GM23338 (cell line): ENCODE data around the gene ZNF493. TPM values are rescaled to one million over a fixed set of nuclear protein-coding genes. Genes with fewer than 3 reads are reported as not detected.
A peak's percentile ranks its signal among the peaks of the same experiment; 100 is the strongest.

ENCODE experiments used
- ATAC-seq: fragments of 200-7000 bp; cut with Tn5 transposase; 3 replicates; pipeline ENCODE4 v1.9.1; 2020
- DNase-seq: peaks from one replicate; pipeline ENCODE4 v3.0.0-alpha.2; 2015; ENCODE audit warnings: low spot score
- H2AFZ ChIP-seq: fragments of 200-600 bp; sonication (generic); 2 replicates; pipeline ENCODE4 v1.8.0; 2016; ENCODE audit warnings: antibody characterized with exemption, mild to moderate bottlenecking, moderate library complexity
- H3F3A ChIP-seq: fragments of 200-600 bp; sonication (generic); replicated peaks from 2 replicates; pipeline ENCODE4 v1.8.0; 2017; ENCODE audit warnings: antibody characterized with exemption, mixed run types, low read depth
- H3K27ac ChIP-seq: fragments of 200-600 bp; sonication (generic); 2 replicates; pipeline ENCODE4 v1.6.1; 2016; ENCODE audit warnings: low read depth
- H3K27me3 ChIP-seq: fragments of 200-600 bp; sonication (generic); 2 replicates; pipeline ENCODE4 v1.8.0; 2016; ENCODE audit warnings: mild to moderate bottlenecking, mixed run types, moderate library complexity; ENCODE audit not compliant: insufficient read depth
- H3K36me3 ChIP-seq: fragments of 200-600 bp; sonication (generic); 2 replicates; pipeline ENCODE4 v1.8.0; 2016; ENCODE audit warnings: mild to moderate bottlenecking; ENCODE audit not compliant: insufficient read depth
- H3K4me1 ChIP-seq: fragments of 200-600 bp; sonication (generic); 2 replicates; pipeline ENCODE4 v1.8.0; 2016; ENCODE audit warnings: mild to moderate bottlenecking, moderate library complexity; ENCODE audit not compliant: insufficient read depth
- H3K4me2 ChIP-seq: fragments of 200-600 bp; sonication (generic); 2 replicates; pipeline ENCODE4 v1.7.1; 2017; ENCODE audit warnings: mixed run types
- H3K4me3 ChIP-seq: fragments of 200-600 bp; sonication (generic); 2 replicates; pipeline ENCODE4 v1.6.1; 2016; ENCODE audit warnings: mixed run types
- H3K79me2 ChIP-seq: fragments of 200-600 bp; sonication (generic); replicated peaks from 2 replicates; pipeline ENCODE4 v1.8.0; 2017; ENCODE audit warnings: mild to moderate bottlenecking; ENCODE audit not compliant: insufficient read depth
- H3K9me2 ChIP-seq: fragments of 200-600 bp; sonication (generic); 2 replicates; pipeline ENCODE4 v1.8.0; 2017; ENCODE audit not compliant: insufficient read depth
- H4K20me1 ChIP-seq: fragments of 200-600 bp; sonication (generic); replicated peaks from 2 replicates; pipeline ENCODE4 v1.8.0; 2017; ENCODE audit warnings: mild to moderate bottlenecking; ENCODE audit not compliant: insufficient read depth
- H3K27ac Mint-ChIP-seq: 2 replicates; pipeline ENCODE4 v1.8.0; 2020; ENCODE audit warnings: inconsistent platforms, mild to moderate bottlenecking, moderate library complexity, mixed read lengths
- H3K27me3 Mint-ChIP-seq: 3 replicates; pipeline ENCODE4 v1.8.0; 2022; ENCODE audit warnings: low read depth, mild to moderate bottlenecking, moderate library complexity, mixed read lengths, inconsistent platforms; ENCODE audit not compliant: insufficient read depth, poor library complexity
- H3K36me3 Mint-ChIP-seq: 3 replicates; pipeline ENCODE4 v1.8.0; 2021; ENCODE audit warnings: low read depth, mild to moderate bottlenecking, inconsistent platforms, moderate library complexity, mixed read lengths
- H3K4me1 Mint-ChIP-seq: 3 replicates; pipeline ENCODE4 v1.8.0; 2020; ENCODE audit warnings: mild to moderate bottlenecking, inconsistent platforms, mixed read lengths
- H3K4me3 Mint-ChIP-seq: 3 replicates; pipeline ENCODE4 v1.8.0; 2021; ENCODE audit warnings: moderate library complexity, mild to moderate bottlenecking, inconsistent platforms, mixed read lengths
- H3K9me3 Mint-ChIP-seq: 3 replicates; pipeline ENCODE4 v1.8.0; 2020; ENCODE audit warnings: moderate library complexity, mild to moderate bottlenecking, inconsistent platforms, mixed read lengths
- CREB1 ChIP-seq: fragments of 250-450 bp; sonication (Bioruptor Pico); IDR thresholded peaks from 2 replicates; pipeline ENCODE4 v1.5.0; 2020; ENCODE audit warnings: low read depth, mild to moderate bottlenecking, moderate library complexity
- CTCF ChIP-seq, 2 experiments: fragments of 200-600 bp in 1 of 2; sonication (generic) in 1 of 2; conservative IDR thresholded peaks; 2 replicates each; pipeline versions ENCODE4 v1.5.1 to v1.6.1; 2016 to 2017; ENCODE audit warnings: antibody characterized with exemption in 2 of 2, low read depth in 2 of 2, mild to moderate bottlenecking in 2 of 2, moderate library complexity in 1 of 2
- ETS1 ChIP-seq: IDR thresholded peaks from 2 replicates; pipeline ENCODE4 v1.6.1; 2016; ENCODE audit warnings: antibody characterized with exemption
- EZH2 ChIP-seq: fragments of 200-600 bp; sonication (generic); IDR thresholded peaks from one replicate; pipeline ENCODE4 v1.8.0; 2017; ENCODE audit warnings: antibody characterized with exemption, mild to moderate bottlenecking, low read depth; ENCODE audit not compliant: unreplicated experiment
- EZH2phosphoT487 ChIP-seq: fragments of 200-600 bp; sonication (generic); IDR thresholded peaks from one replicate; pipeline ENCODE4 v1.8.1; 2018; ENCODE audit warnings: antibody characterized with exemption; ENCODE audit not compliant: unreplicated experiment
- JUNB ChIP-seq: IDR thresholded peaks from one replicate; pipeline ENCODE4 v1.6.1; 2016; ENCODE audit warnings: antibody characterized with exemption; ENCODE audit not compliant: unreplicated experiment
- NANOG ChIP-seq: IDR thresholded peaks from 2 replicates; pipeline ENCODE4 v1.6.1; 2016; ENCODE audit warnings: antibody characterized with exemption, borderline replicate concordance
- POLR2AphosphoS5 ChIP-seq: IDR thresholded peaks from 2 replicates; pipeline ENCODE4 v1.6.1; 2016; ENCODE audit warnings: antibody characterized with exemption, low read depth
- STAT1 ChIP-seq: IDR thresholded peaks from one replicate; pipeline ENCODE4 v1.6.1; 2016; ENCODE audit warnings: antibody characterized with exemption; ENCODE audit not compliant: unreplicated experiment
- ZNF114 ChIP-seq: fragments of 250-450 bp; sonication (Bioruptor Pico); IDR thresholded peaks from 2 replicates; pipeline ENCODE4 v1.5.0; 2020; ENCODE audit warnings: mild to moderate bottlenecking, moderate library complexity
- ZNF331 ChIP-seq: fragments of 250-450 bp; sonication (Bioruptor Pico); IDR thresholded peaks from 2 replicates; pipeline ENCODE4 v1.5.0; 2020; ENCODE audit warnings: low read depth, mild to moderate bottlenecking, moderate library complexity
- polyA plus RNA-seq: library from polyadenylated mRNA; unstranded; fragments of >200 nt; fragmentation: Nextera tagmentation; extraction: Ambion mirVana; gene quantifications from 2 replicates; pipeline ENCODE4 v1.2.1, GENCODE V29; 2016
- total RNA-seq: library from RNA; depleted of rRNA; stranded (reverse); fragments of >200 nt; shearing (Covaris generic); gene quantifications from 2 replicates; pipeline ENCODE4 v1.2.3, GENCODE V29; 2014
- TF ChIP-seq, protein P1 (sequence below): fragments of 250-450 bp; sonication (Bioruptor Pico); IDR thresholded peaks from 2 replicates; pipeline ENCODE4 v1.5.0; 2020; ENCODE audit warnings: mild to moderate bottlenecking, moderate library complexity
- TF ChIP-seq, protein P2 (sequence below): IDR thresholded peaks from one replicate; pipeline ENCODE4 v1.6.1; 2018; ENCODE audit warnings: antibody characterized with exemption; ENCODE audit not compliant: unreplicated experiment

The ZNF493 gene
- total and polyA plus RNA-seq, 2 experiments from 2014 or later, result 28.7 to 63.4 TPM

GRCh38 chr19:21432590-21432989 lies 35.7 kb downstream of the ZNF493 start:
- Histone ChIP-seq H3K4me3 (no peak overlapping the region), H3K27me3 (no peaks in the 10 kb centered on the region), H3F3A (no peaks in the 10 kb centered on the region), H3K4me2 (no peak overlapping the region), H3K27ac (peak overlapping the region; percentile 33), H3K9me2 (no peaks in the 10 kb centered on the region), H2AFZ (no peak overlapping the region), H3K36me3 (no peaks in the 10 kb centered on the region), H3K79me2 (no peaks in the 10 kb centered on the region), H3K4me1 (peaks cover 10% of the 10 kb centered on the region), H4K20me1 (no peaks in the 10 kb centered on the region)
- no peak for ATAC-seq
- Mint-ChIP-seq H3K27ac (no peak overlapping the region), H3K4me3 (no peak overlapping the region), H3K27me3 (peaks cover 1% of the 10 kb centered on the region), H3K4me1 (no peaks in the 10 kb centered on the region), H3K9me3 (peaks cover 27% of the 10 kb centered on the region), H3K36me3 (peaks cover 6% of the 10 kb centered on the region)
- DNase-seq, result no peak
- no peak for TF ChIP-seq ZNF114 (CRISPR knock-in tag)
- no peak for TF ChIP-seq STAT1
- TF ChIP-seq JUNB, result no peak
- TF ChIP-seq EZH2phosphoT487, result no peak
- no peak for TF ChIP-seq EZH2
- TF ChIP-seq, protein P1, sequence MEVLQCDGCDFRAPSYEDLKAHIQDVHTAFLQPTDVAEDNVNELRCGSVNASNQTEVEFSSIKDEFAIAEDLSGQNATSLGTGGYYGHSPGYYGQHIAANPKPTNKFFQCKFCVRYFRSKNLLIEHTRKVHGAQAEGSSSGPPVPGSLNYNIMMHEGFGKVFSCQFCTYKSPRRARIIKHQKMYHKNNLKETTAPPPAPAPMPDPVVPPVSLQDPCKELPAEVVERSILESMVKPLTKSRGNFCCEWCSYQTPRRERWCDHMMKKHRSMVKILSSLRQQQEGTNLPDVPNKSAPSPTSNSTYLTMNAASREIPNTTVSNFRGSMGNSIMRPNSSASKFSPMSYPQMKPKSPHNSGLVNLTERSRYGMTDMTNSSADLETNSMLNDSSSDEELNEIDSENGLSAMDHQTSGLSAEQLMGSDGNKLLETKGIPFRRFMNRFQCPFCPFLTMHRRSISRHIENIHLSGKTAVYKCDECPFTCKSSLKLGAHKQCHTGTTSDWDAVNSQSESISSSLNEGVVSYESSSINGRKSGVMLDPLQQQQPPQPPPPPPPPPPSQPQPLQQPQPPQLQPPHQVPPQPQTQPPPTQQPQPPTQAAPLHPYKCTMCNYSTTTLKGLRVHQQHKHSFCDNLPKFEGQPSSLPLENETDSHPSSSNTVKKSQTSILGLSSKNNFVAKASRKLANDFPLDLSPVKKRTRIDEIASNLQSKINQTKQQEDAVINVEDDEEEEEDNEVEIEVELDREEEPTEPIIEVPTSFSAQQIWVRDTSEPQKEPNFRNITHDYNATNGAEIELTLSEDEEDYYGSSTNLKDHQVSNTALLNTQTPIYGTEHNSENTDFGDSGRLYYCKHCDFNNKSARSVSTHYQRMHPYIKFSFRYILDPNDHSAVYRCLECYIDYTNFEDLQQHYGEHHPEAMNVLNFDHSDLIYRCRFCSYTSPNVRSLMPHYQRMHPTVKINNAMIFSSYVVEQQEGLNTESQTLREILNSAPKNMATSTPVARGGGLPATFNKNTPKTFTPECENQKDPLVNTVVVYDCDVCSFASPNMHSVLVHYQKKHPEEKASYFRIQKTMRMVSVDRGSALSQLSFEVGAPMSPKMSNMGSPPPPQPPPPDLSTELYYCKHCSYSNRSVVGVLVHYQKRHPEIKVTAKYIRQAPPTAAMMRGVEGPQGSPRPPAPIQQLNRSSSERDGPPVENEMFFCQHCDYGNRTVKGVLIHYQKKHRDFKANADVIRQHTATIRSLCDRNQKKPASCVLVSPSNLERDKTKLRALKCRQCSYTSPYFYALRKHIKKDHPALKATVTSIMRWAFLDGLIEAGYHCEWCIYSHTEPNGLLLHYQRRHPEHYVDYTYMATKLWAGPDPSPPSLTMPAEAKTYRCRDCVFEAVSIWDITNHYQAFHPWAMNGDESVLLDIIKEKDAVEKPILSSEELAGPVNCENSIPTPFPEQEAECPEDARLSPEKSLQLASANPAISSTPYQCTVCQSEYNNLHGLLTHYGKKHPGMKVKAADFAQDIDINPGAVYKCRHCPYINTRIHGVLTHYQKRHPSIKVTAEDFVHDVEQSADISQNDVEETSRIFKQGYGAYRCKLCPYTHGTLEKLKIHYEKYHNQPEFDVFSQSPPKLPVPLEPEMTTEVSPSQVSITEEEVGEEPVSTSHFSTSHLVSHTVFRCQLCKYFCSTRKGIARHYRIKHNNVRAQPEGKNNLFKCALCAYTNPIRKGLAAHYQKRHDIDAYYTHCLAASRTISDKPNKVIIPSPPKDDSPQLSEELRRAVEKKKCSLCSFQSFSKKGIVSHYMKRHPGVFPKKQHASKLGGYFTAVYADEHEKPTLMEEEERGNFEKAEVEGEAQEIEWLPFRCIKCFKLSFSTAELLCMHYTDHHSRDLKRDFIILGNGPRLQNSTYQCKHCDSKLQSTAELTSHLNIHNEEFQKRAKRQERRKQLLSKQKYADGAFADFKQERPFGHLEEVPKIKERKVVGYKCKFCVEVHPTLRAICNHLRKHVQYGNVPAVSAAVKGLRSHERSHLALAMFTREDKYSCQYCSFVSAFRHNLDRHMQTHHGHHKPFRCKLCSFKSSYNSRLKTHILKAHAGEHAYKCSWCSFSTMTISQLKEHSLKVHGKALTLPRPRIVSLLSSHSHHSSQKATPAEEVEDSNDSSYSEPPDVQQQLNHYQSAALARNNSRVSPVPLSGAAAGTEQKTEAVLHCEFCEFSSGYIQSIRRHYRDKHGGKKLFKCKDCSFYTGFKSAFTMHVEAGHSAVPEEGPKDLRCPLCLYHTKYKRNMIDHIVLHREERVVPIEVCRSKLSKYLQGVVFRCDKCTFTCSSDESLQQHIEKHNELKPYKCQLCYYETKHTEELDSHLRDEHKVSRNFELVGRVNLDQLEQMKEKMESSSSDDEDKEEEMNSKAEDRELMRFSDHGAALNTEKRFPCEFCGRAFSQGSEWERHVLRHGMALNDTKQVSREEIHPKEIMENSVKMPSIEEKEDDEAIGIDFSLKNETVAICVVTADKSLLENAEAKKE (CRISPR knock-in tag), result no peak
- TF ChIP-seq ETS1, result no peak
- TF ChIP-seq ZNF331 (CRISPR knock-in tag), result no peak
- no peak for TF ChIP-seq NANOG
- TF ChIP-seq, protein P2, sequence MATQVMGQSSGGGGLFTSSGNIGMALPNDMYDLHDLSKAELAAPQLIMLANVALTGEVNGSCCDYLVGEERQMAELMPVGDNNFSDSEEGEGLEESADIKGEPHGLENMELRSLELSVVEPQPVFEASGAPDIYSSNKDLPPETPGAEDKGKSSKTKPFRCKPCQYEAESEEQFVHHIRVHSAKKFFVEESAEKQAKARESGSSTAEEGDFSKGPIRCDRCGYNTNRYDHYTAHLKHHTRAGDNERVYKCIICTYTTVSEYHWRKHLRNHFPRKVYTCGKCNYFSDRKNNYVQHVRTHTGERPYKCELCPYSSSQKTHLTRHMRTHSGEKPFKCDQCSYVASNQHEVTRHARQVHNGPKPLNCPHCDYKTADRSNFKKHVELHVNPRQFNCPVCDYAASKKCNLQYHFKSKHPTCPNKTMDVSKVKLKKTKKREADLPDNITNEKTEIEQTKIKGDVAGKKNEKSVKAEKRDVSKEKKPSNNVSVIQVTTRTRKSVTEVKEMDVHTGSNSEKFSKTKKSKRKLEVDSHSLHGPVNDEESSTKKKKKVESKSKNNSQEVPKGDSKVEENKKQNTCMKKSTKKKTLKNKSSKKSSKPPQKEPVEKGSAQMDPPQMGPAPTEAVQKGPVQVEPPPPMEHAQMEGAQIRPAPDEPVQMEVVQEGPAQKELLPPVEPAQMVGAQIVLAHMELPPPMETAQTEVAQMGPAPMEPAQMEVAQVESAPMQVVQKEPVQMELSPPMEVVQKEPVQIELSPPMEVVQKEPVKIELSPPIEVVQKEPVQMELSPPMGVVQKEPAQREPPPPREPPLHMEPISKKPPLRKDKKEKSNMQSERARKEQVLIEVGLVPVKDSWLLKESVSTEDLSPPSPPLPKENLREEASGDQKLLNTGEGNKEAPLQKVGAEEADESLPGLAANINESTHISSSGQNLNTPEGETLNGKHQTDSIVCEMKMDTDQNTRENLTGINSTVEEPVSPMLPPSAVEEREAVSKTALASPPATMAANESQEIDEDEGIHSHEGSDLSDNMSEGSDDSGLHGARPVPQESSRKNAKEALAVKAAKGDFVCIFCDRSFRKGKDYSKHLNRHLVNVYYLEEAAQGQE, result no peak
- TF ChIP-seq CREB1 (CRISPR knock-in tag), result no peak
- no peak for TF ChIP-seq CTCF (conservative IDR thresholded peaks at IDR 0.05; ENCODE audit: low read depth in 2 of 2)
- no peak for TF ChIP-seq POLR2AphosphoS5
